OCI-LY7 (cell line): ENCODE data around the gene NINJ1. TPM values are rescaled to one million over a fixed set of nuclear protein-coding genes. Genes with fewer than 3 reads are reported as not detected.

Experiments
- BruUV-seq: library from RNA; stranded (reverse); fragments of 400-500 nt; replicated peaks from 2 replicates; lab custom pipeline; 2021; lab: Mats Ljungman, UMichigan
- CTCF ChIA-PET: fragments of 300-600 bp; sonication (Branson Sonifier 250); formaldehyde crosslinking; loops from one replicate; lab custom pipeline; 2022; ENCODE audit warnings: antibody characterized with exemption; ENCODE audit not compliant: unreplicated experiment; lab: Charles Lee
- POLR2A ChIA-PET: fragments of 300-600 bp; sonication (Branson Sonifier 250); formaldehyde crosslinking; loops from one replicate; lab custom pipeline; 2022; ENCODE audit warnings: antibody characterized with exemption; lab: Charles Lee
- DNase-seq: peaks from one replicate; pipeline ENCODE4 v3.0.0-alpha.2; 2015; ENCODE audit warnings: low spot score
- H2AFZ ChIP-seq: fragments of 200-600 bp; sonication (generic), shearing (Covaris generic); 2 replicates; pipeline ENCODE4 v1.6.1; 2014; ENCODE audit warnings: mild to moderate bottlenecking, antibody characterized with exemption, low read length, moderate library complexity
- H3K27ac ChIP-seq: fragments of 200-600 bp; sonication (generic); 2 replicates; pipeline ENCODE4 v1.5.1; 2014; ENCODE audit warnings: mixed run types, low read depth, mild to moderate bottlenecking, moderate library complexity, low read length, inconsistent platforms; ENCODE audit not compliant: poor library complexity, severe bottlenecking
- H3K36me3 ChIP-seq: fragments of 200-600 bp; sonication (generic); 2 replicates; pipeline ENCODE4 v1.6.1; 2014; ENCODE audit warnings: mild to moderate bottlenecking, antibody characterized with exemption, low read length, moderate library complexity, mixed read lengths; ENCODE audit not compliant: insufficient read depth
- H3K4me1 ChIP-seq: fragments of 200-600 bp; sonication (generic); 2 replicates; pipeline ENCODE4 v1.5.1; 2014; ENCODE audit warnings: mild to moderate bottlenecking, low read length; ENCODE audit not compliant: insufficient read depth, poor library complexity, severe bottlenecking
- H3K4me2 ChIP-seq: fragments of 200-600 bp; sonication (generic); 2 replicates; pipeline ENCODE4 v1.6.1; 2014; ENCODE audit warnings: mild to moderate bottlenecking, low read length
- H3K4me3 ChIP-seq: fragments of 200-600 bp; sonication (generic); 2 replicates; pipeline ENCODE4 v1.5.1; 2014; ENCODE audit warnings: mild to moderate bottlenecking, low read depth, low read length; ENCODE audit not compliant: poor library complexity, severe bottlenecking
- H3K79me2 ChIP-seq: fragments of 200-600 bp; sonication (generic); 2 replicates; pipeline ENCODE4 v1.6.1; 2016; ENCODE audit warnings: low read depth, mild to moderate bottlenecking, low read length, moderate library complexity, mixed read lengths; ENCODE audit not compliant: insufficient read depth
- H3K9me2 ChIP-seq: fragments of 200-600 bp; sonication (generic); 2 replicates; pipeline ENCODE4 v1.6.1; 2016; ENCODE audit warnings: mild to moderate bottlenecking, low read length, mixed read lengths; ENCODE audit not compliant: insufficient read depth
- H3K9me3 ChIP-seq: fragments of 200-600 bp; sonication (generic); 2 replicates; pipeline ENCODE4 v1.6.1; 2014; ENCODE audit warnings: mild to moderate bottlenecking, mixed run types, low read length, mixed read lengths
- H4K20me1 ChIP-seq: fragments of 200-600 bp; sonication (generic); 2 replicates; pipeline ENCODE4 v1.6.1; 2014; ENCODE audit warnings: mild to moderate bottlenecking, antibody characterized with exemption, low read length, moderate library complexity, mixed read lengths; ENCODE audit not compliant: insufficient read depth
- EZH2phosphoT487 ChIP-seq: fragments of 200-600 bp; sonication (generic); IDR thresholded peaks from 2 replicates; pipeline ENCODE4 v1.6.1; 2018; ENCODE audit warnings: low read depth, borderline replicate concordance, mild to moderate bottlenecking, mixed run types, antibody characterized with exemption, low read length, moderate library complexity, mixed read lengths
- intact Hi-C: fragments of 100-400 bp; cut with micrococcal nuclease; formaldehyde crosslinking; loops from one replicate; pipeline ENCODE4 v1.10.0; 2022; ENCODE audit not compliant: unreplicated experiment
- total RNA-seq, 2 experiments: library from RNA; depleted of rRNA in 1 of 2; stranded (reverse); fragments of >200 nt in 1 of 2; shearing (Covaris generic) in 1 of 2; gene quantifications; 2 replicates each; pipeline ENCODE4 v1.2.3, GENCODE V29; 2014 to 2022
- TF ChIP-seq, protein P1 (sequence below): fragments of 200-600 bp; sonication (generic); conservative IDR thresholded peaks from 2 replicates; pipeline ENCODE4 v1.5.1; 2014; ENCODE audit warnings: mild to moderate bottlenecking, antibody characterized with exemption, low read length, moderate library complexity, mixed read lengths

Gene NINJ1
- total RNA-seq, 2 experiments from 2014 or later: 13.3 to 18.3 TPM

DNA sequence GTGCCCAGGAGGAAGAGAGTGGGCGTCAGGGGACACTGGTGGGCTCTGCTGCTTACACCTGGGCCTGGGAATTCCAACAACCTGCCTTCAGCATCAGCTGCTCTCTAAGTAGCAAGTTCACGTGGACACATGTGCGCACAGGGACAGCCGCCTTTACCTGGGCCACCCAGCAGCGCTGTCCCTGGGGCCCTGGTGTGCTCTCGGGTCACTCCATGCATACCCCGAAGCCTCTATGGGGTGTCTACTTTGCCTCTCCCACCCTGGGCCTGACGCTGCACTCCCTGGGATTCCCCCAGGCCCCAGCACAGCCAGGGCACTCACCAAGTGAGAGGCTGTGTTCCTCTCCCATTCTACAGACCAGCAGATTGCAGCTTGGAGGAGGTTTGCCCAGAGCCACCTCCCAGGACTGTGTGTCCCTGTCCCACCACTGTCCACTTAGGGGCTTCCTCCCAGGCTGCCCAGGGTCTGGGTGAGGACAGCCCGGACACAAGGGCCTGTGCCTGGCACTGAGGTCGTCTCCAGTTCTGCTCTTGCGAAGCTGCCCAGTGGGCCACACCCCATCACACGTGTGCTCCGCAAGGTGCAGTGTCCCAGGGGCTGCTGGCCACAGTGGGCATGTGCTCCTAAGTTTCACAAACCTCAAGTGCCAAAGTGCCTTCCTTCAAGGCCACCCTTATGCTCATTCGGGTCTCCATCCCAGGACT, 5.9 kb downstream of the NINJ1 start:
- no peaks in the 10 kb centered on the region for H3K79me2 ChIP-seq
- no peaks in the 10 kb centered on the region for H4K20me1 ChIP-seq
- H3K4me3 ChIP-seq: no peak overlapping the region
- no peak for DNase-seq
- no peak overlapping the region for H2AFZ ChIP-seq
- no peaks in the 10 kb centered on the region for H3K36me3 ChIP-seq
- peaks cover 13% of the 10 kb centered on the region for H3K4me1 ChIP-seq
- ChIA-PET CTCF (no interaction called here), POLR2A (no interaction called here)
- intact Hi-C loops: no loop called here
- no peak overlapping the region for H3K4me2 ChIP-seq
- no peaks in the 10 kb centered on the region for H3K9me2 ChIP-seq
- no peaks in the 10 kb centered on the region for H3K9me3 ChIP-seq
- H3K27ac ChIP-seq: no peak overlapping the region
- no TSS peak for BruUV-seq
- TF ChIP-seq, protein P1, sequence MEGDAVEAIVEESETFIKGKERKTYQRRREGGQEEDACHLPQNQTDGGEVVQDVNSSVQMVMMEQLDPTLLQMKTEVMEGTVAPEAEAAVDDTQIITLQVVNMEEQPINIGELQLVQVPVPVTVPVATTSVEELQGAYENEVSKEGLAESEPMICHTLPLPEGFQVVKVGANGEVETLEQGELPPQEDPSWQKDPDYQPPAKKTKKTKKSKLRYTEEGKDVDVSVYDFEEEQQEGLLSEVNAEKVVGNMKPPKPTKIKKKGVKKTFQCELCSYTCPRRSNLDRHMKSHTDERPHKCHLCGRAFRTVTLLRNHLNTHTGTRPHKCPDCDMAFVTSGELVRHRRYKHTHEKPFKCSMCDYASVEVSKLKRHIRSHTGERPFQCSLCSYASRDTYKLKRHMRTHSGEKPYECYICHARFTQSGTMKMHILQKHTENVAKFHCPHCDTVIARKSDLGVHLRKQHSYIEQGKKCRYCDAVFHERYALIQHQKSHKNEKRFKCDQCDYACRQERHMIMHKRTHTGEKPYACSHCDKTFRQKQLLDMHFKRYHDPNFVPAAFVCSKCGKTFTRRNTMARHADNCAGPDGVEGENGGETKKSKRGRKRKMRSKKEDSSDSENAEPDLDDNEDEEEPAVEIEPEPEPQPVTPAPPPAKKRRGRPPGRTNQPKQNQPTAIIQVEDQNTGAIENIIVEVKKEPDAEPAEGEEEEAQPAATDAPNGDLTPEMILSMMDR: no peak
- TF ChIP-seq EZH2phosphoT487: no peak

DNA sequence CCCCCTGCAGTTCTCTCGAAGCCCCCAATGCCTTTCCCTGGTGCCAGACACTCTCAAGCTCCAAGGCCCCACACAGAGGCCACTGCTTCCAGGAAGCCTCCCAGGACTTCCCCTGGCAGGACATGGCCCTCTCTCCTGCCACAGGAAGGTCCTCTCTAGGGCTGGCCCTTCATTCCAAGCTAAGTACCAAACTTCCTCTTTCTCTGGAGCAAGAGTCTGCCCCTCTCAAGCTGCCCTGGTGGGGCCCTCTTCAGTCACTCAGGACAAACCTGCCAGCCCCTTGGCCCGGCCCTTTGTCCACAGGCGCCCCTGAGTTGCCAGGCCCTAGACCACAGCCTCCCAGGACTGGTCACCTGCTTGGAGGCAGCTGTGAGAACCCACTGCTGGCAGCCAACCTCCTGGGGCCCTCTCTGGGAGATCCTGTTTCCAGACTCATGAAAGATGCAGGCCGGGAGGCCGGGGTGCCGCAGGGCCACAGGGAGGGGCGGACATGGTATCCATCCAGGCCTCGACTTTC, 6.6 kb downstream of the NINJ1 start:
- DNase-seq: no peak
- intact Hi-C loops: no loop called here
- TF ChIP-seq, protein P1: no peak
- TF ChIP-seq EZH2phosphoT487: no peak
- Histone ChIP-seq H2AFZ (no peak overlapping the region), H3K4me1 (peaks cover 11% of the 10 kb centered on the region), H4K20me1 (no peaks in the 10 kb centered on the region), H3K4me2 (no peak overlapping the region), H3K4me3 (no peak overlapping the region), H3K9me3 (no peaks in the 10 kb centered on the region), H3K9me2 (no peaks in the 10 kb centered on the region), H3K36me3 (no peaks in the 10 kb centered on the region), H3K27ac (no peak overlapping the region), H3K79me2 (no peaks in the 10 kb centered on the region)
- ChIA-PET POLR2A (no interaction called here), CTCF (no interaction called here)
- BruUV-seq: no TSS peak

DNA sequence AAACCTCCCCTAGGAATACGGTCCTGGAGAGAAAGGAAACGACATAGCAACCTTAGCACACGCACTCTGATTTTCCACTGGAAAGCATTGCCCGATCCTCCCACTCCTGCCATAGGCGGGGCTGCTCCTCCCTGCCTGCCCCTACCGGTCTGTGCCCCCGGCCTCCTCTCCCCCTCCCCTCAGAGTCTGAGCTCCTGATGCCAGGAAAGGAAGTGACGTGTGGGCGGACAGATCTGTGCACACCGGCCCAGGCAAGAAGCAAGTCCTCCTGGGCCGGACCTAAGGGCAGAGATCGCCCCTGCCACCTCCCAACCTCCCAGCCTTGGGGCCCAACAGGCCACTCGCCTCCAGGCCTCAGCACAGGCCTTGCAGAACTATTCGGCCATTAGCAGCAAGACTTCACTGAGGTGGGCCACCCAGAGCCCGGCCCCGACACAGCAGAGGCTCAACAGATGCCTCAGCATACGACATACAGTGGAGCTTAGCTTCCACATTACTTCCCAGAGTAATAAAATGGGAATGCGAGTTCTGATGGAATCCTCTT, 7.2 kb downstream of the NINJ1 start:
- no peak overlapping the region for H3K4me3 ChIP-seq
- CTCF ChIA-PET: no interaction called here
- H2AFZ ChIP-seq: no peak overlapping the region
- H3K79me2 ChIP-seq: no peaks in the 10 kb centered on the region
- no peaks in the 10 kb centered on the region for H3K9me2 ChIP-seq
- H4K20me1 ChIP-seq: no peaks in the 10 kb centered on the region
- no peak for TF ChIP-seq EZH2phosphoT487
- TF ChIP-seq, protein P1: no peak
- H3K4me1 ChIP-seq: peaks cover 11% of the 10 kb centered on the region
- BruUV-seq: no TSS peak
- H3K4me2 ChIP-seq: no peak overlapping the region; the same call in 1 of the 2 replicates
- H3K36me3 ChIP-seq: no peaks in the 10 kb centered on the region
- POLR2A ChIA-PET: no interaction called here
- intact Hi-C loops: no loop called here
- no peaks in the 10 kb centered on the region for H3K9me3 ChIP-seq
- H3K27ac ChIP-seq: no peak overlapping the region
- no peak for DNase-seq
